Measurements from ENCODE around the gene SLC6A18.

Gene SLC6A18

GRCh38 chr5:1251678-1252580 lies 26.7 kb downstream of the SLC6A18 start:
- ATAC-seq (replicated peaks; ENCODE audit: extremely low read depth, poor library complexity, severe bottlenecking), result no peak
- H3K4me3 Mint-ChIP-seq, result no peak overlapping the region
- DNase-seq (ENCODE audit: low spot score in 2 of 2), result no peak
- H3K27me3 Mint-ChIP-seq, result peaks cover 22% of the 10 kb centered on the region
- H3K27ac Mint-ChIP-seq (ENCODE audit: low read depth), result no peak overlapping the region
- peaks cover 17% of the 10 kb centered on the region for H3K4me1 Mint-ChIP-seq
- no peaks in the 10 kb centered on the region for H3K9me3 Mint-ChIP-seq
- H3K36me3 Mint-ChIP-seq (ENCODE audit: insufficient read depth), result peaks cover 2% of the 10 kb centered on the region

- no peaks in the 10 kb centered on the region for H3K9me3 Mint-ChIP-seq
- H3K36me3 Mint-ChIP-seq (ENCODE audit: insufficient read depth), result peaks cover 2% of the 10 kb centered on the region
- DNase-seq (ENCODE audit: low spot score in 2 of 2) (no peak), ATAC-seq (replicated peaks; ENCODE audit: extremely low read depth, poor library complexity, severe bottlenecking) (no peak)
- peaks cover 14% of the 10 kb centered on the region for H3K27me3 Mint-ChIP-seq
- no peak overlapping the region for H3K4me3 Mint-ChIP-seq
- H3K4me1 Mint-ChIP-seq, result peaks cover 17% of the 10 kb centered on the region
- H3K27ac Mint-ChIP-seq (ENCODE audit: low read depth), result no peak overlapping the region
Measured at GRCh38 chr5:1252681-1253080, 27.5 kb downstream of the SLC6A18 start.

DNA sequence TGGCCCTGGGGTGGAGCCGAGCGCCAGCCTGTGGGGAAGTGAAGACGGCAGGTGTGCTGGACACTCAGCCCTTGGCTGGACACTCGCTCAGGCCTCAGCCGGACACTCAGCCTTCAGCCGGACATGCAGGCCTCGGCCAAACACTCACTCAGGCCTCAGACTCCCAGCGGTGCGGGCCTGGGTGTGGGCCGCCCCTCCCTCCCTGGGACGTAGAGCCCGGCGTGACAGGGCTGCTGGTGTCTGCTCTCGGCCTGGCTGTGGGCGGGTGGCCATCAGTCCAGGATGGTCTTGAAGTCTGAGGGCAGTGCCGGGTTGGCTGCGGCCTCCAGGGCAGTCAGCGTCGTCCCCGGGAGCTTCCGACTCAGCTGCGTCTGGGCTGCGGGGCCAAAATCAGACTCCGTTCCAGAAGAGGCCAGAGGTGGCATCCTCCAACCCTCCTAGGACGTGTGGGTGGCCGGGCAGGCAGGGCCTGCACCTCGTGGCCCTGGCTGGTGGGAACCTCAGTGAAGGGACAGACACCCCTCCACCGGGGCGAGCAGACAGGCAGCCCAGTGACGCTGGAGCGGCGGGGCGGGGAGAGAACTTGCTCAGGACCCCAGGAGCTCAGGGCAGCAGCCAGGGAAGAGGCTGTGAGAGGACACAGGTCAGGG lies 28.4 kb downstream of the SLC6A18 start:
- no peak for ATAC-seq (replicated peaks; ENCODE audit: extremely low read depth, poor library complexity, severe bottlenecking)

DNA sequence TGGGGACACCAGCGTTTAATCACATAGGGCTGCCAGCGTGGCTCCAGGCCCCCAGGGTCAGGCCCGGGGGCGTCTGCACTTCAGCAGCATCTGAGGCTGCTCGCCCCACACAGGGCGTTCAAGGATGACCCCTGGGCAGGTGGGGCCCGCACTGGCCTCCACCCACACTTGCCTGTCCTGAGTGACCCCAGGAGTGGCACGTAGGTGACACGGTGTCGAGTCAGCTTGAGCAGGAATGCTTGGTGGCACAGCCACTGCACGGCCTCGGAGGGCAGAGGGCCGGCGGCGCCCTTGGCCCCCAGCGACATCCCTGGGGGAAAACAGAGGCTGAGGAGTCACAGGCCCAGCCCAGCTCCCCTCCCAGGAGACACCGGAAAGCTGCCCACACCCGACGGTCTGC lies 29.0 kb downstream of the SLC6A18 start:
- DNase-seq (ENCODE audit: low spot score in 2 of 2) (no peak), ATAC-seq (replicated peaks; ENCODE audit: extremely low read depth, poor library complexity, severe bottlenecking) (no peak)
- no peaks in the 10 kb centered on the region for H3K9me3 Mint-ChIP-seq
- H3K27me3 Mint-ChIP-seq, result no peaks in the 10 kb centered on the region
- H3K36me3 Mint-ChIP-seq (ENCODE audit: insufficient read depth), result peaks cover 2% of the 10 kb centered on the region
- peaks cover 17% of the 10 kb centered on the region for H3K4me1 Mint-ChIP-seq
- no peak overlapping the region for H3K27ac Mint-ChIP-seq (ENCODE audit: low read depth)
- H3K4me3 Mint-ChIP-seq, result no peak overlapping the region

More for the DNA sequence above, 28.4 kb downstream of the SLC6A18 start:
- Mint-ChIP-seq H3K36me3 (ENCODE audit: insufficient read depth) (peaks cover 2% of the 10 kb centered on the region), H3K9me3 (no peaks in the 10 kb centered on the region), H3K27me3 (peaks cover 5% of the 10 kb centered on the region), H3K4me1 (peaks cover 17% of the 10 kb centered on the region), H3K4me3 (no peak overlapping the region), H3K27ac (ENCODE audit: low read depth) (no peak overlapping the region)
- no peak for DNase-seq (ENCODE audit: low spot score in 2 of 2)

- Mint-ChIP-seq H3K9me3 (no peaks in the 10 kb centered on the region), H3K4me1 (peaks cover 17% of the 10 kb centered on the region), H3K27me3 (no peaks in the 10 kb centered on the region), H3K27ac (ENCODE audit: low read depth) (no peak overlapping the region), H3K36me3 (ENCODE audit: insufficient read depth) (peaks cover 2% of the 10 kb centered on the region), H3K4me3 (peak overlapping the region; percentile 63)
- ATAC-seq (replicated peaks; ENCODE audit: extremely low read depth, poor library complexity, severe bottlenecking) (peak; percentile 75), DNase-seq (ENCODE audit: low spot score in 2 of 2) (peak in 1 of 2 donors; percentile 34)
Measured at GRCh38 chr5:1255081-1255561, 29.9 kb downstream of the SLC6A18 start.

DNA sequence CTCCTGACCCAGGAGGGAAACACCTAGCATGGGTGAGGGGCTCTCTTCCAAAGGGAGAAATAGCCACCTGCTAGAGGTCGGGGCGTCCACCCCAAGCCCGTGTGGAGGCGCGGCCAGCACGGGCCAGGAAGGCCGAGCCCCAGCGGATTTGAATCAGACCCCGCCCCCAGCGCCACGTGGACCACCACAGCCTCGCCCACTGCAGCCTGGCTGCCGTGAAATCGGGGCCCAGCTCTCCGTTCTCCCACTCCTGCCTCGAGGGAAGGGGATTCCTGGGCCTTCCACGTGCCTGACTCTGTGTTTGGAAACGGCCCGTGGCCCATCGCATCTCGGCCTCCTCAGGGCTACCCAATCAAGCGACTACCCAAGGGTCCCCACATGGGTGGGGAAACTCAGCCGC lies 31.6 kb downstream of the SLC6A18 start:
- peaks cover 22% of the 10 kb centered on the region for H3K4me1 Mint-ChIP-seq
- H3K36me3 Mint-ChIP-seq (ENCODE audit: insufficient read depth), result no peaks in the 10 kb centered on the region
- no peaks in the 10 kb centered on the region for H3K27me3 Mint-ChIP-seq
- H3K9me3 Mint-ChIP-seq, result no peaks in the 10 kb centered on the region
- no peak for DNase-seq (ENCODE audit: low spot score in 2 of 2)
- H3K4me3 Mint-ChIP-seq, result no peak overlapping the region
- H3K27ac Mint-ChIP-seq (ENCODE audit: low read depth), result no peak overlapping the region
- no peak for ATAC-seq (replicated peaks; ENCODE audit: extremely low read depth, poor library complexity, severe bottlenecking)

- Mint-ChIP-seq H3K9me3 (no peaks in the 10 kb centered on the region), H3K4me3 (no peak overlapping the region), H3K36me3 (ENCODE audit: insufficient read depth) (no peaks in the 10 kb centered on the region), H3K4me1 (peaks cover 22% of the 10 kb centered on the region), H3K27ac (ENCODE audit: low read depth) (no peak overlapping the region), H3K27me3 (no peaks in the 10 kb centered on the region)
- DNase-seq (ENCODE audit: low spot score in 2 of 2) (no peak), ATAC-seq (replicated peaks; ENCODE audit: extremely low read depth, poor library complexity, severe bottlenecking) (no peak)
Measured at GRCh38 chr5:1257363-1257762, 32.2 kb downstream of the SLC6A18 start.

- peak overlapping the region; percentile 23 for H3K27ac Mint-ChIP-seq (ENCODE audit: low read depth)
- no peak for ATAC-seq (replicated peaks; ENCODE audit: extremely low read depth, poor library complexity, severe bottlenecking)
Measured at GRCh38 chr5:1257841-1258240, 32.7 kb downstream of the SLC6A18 start.

GRCh38 chr5:1259806-1260480 lies 34.8 kb downstream of the SLC6A18 start:
- Mint-ChIP-seq H3K4me1 (peaks cover 17% of the 10 kb centered on the region), H3K36me3 (ENCODE audit: insufficient read depth) (no peaks in the 10 kb centered on the region), H3K4me3 (no peak overlapping the region), H3K9me3 (no peaks in the 10 kb centered on the region), H3K27ac (ENCODE audit: low read depth) (no peak overlapping the region), H3K27me3 (no peaks in the 10 kb centered on the region)
- DNase-seq (ENCODE audit: low spot score in 2 of 2), result no peak
- ATAC-seq (replicated peaks; ENCODE audit: extremely low read depth, poor library complexity, severe bottlenecking), result no peak

More at GRCh38 chr5:1257841-1258240, 32.7 kb downstream of the SLC6A18 start:
- Mint-ChIP-seq H3K4me3 (no peak overlapping the region), H3K36me3 (ENCODE audit: insufficient read depth) (no peaks in the 10 kb centered on the region), H3K9me3 (no peaks in the 10 kb centered on the region), H3K27me3 (no peaks in the 10 kb centered on the region), H3K4me1 (peaks cover 22% of the 10 kb centered on the region)
- DNase-seq (ENCODE audit: low spot score in 2 of 2), result no peak

DNA sequence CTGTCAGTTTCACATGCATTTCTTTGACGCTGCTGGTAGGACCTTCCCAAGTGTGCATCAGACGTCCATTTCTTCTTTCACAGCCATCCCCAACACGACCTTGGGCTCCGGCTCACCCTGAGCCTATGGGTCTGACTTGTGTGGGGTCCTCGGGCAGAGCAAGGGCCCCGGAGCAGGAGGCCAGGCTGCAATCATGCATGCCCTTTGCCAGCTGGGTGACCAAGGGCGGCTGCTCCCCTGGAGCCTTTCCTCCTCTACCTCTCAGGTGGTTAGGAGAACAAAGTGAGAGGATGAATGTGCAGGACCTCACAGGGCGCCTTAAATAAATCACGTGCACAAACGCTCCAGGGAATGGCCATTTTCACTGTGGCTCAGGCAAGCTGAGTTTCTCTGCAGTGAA lies 36.5 kb downstream of the SLC6A18 start:
- ATAC-seq (replicated peaks; ENCODE audit: extremely low read depth, poor library complexity, severe bottlenecking) (no peak), DNase-seq (ENCODE audit: low spot score in 2 of 2) (no peak)
- H3K27me3 Mint-ChIP-seq, result no peaks in the 10 kb centered on the region
- H3K36me3 Mint-ChIP-seq (ENCODE audit: insufficient read depth), result no peaks in the 10 kb centered on the region
- H3K9me3 Mint-ChIP-seq, result no peaks in the 10 kb centered on the region
- H3K4me3 Mint-ChIP-seq, result no peak overlapping the region
- peaks cover 4% of the 10 kb centered on the region for H3K4me1 Mint-ChIP-seq
- H3K27ac Mint-ChIP-seq (ENCODE audit: low read depth), result no peak overlapping the region

- ATAC-seq (replicated peaks; ENCODE audit: extremely low read depth, poor library complexity, severe bottlenecking) (no peak), DNase-seq (ENCODE audit: low spot score in 2 of 2) (no peak)
- Mint-ChIP-seq H3K36me3 (ENCODE audit: insufficient read depth) (no peaks in the 10 kb centered on the region), H3K9me3 (no peaks in the 10 kb centered on the region), H3K4me1 (peaks cover 4% of the 10 kb centered on the region), H3K4me3 (no peak overlapping the region), H3K27me3 (no peaks in the 10 kb centered on the region), H3K27ac (ENCODE audit: low read depth) (no peak overlapping the region)
Measured at GRCh38 chr5:1262381-1262780, 37.2 kb downstream of the SLC6A18 start.

- no peak overlapping the region for H3K4me3 Mint-ChIP-seq
- H3K9me3 Mint-ChIP-seq, result no peaks in the 10 kb centered on the region
- H3K36me3 Mint-ChIP-seq (ENCODE audit: insufficient read depth), result no peaks in the 10 kb centered on the region
- ATAC-seq (replicated peaks; ENCODE audit: extremely low read depth, poor library complexity, severe bottlenecking), result no peak
- H3K27ac Mint-ChIP-seq (ENCODE audit: low read depth), result no peak overlapping the region
- peaks cover 14% of the 10 kb centered on the region for H3K4me1 Mint-ChIP-seq
- no peak for DNase-seq (ENCODE audit: low spot score in 2 of 2)
- H3K27me3 Mint-ChIP-seq, result no peaks in the 10 kb centered on the region
Measured at GRCh38 chr5:1264211-1264610, 39.0 kb downstream of the SLC6A18 start.
